Activated CD8-positive, alpha-beta T cell treated with anti-CD3 and anti-CD28 coated beads for 36 hours (primary cell): ENCODE results near the gene ADPRHL1. TPM values are rescaled to one million over a fixed set of nuclear protein-coding genes. Genes with fewer than 3 reads are reported as not detected.

ENCODE experiments used
- ATAC-seq: fragments of 200-7000 bp; cut with Tn5 transposase; one replicate; pipeline ENCODE4 v1.10.0; 2021; ENCODE audit warnings: mild to moderate bottlenecking, moderate library complexity
- CTCF ChIA-PET: fragments of 350-600 bp; sonication (Branson Sonifier 250); formaldehyde crosslinking; loops from one replicate; lab custom pipeline; 2021; ENCODE audit warnings: antibody characterized with exemption; lab: Charles Lee
- POLR2A ChIA-PET: fragments of 350-600 bp; sonication (Branson Sonifier 250); formaldehyde crosslinking; loops from one replicate; lab custom pipeline; 2021; ENCODE audit warnings: antibody characterized with exemption; lab: Charles Lee
- DNase-seq: peaks from one replicate; pipeline ENCODE4 v3.0.0-alpha.2; 2020
- H3K27ac Mint-ChIP-seq: one replicate; pipeline ENCODE4 v1.8.0; 2021; ENCODE audit warnings: mild to moderate bottlenecking, mixed read lengths
- H3K27me3 Mint-ChIP-seq: one replicate; pipeline ENCODE4 v1.8.0; 2021; ENCODE audit warnings: mixed read lengths
- H3K36me3 Mint-ChIP-seq: one replicate; pipeline ENCODE4 v1.8.0; 2021; ENCODE audit warnings: low read depth, mixed read lengths
- H3K4me1 Mint-ChIP-seq: one replicate; pipeline ENCODE4 v1.8.0; 2021; ENCODE audit warnings: low read depth, mixed read lengths
- H3K4me3 Mint-ChIP-seq: one replicate; pipeline ENCODE4 v1.8.0; 2021; ENCODE audit warnings: mild to moderate bottlenecking, moderate library complexity, mixed read lengths
- H3K9me3 Mint-ChIP-seq: one replicate; pipeline ENCODE4 v1.8.0; 2021; ENCODE audit warnings: mixed read lengths
- CTCF ChIP-seq: fragments of 200-600 bp; IDR thresholded peaks from one replicate; pipeline ENCODE4 v1.8.0; 2022; ENCODE audit warnings: antibody characterized with exemption, mild to moderate bottlenecking
- intact Hi-C: fragments of 100-400 bp; cut with micrococcal nuclease; formaldehyde crosslinking; loops from one replicate; pipeline ENCODE4 v1.10.0; 2022
- total RNA-seq, 2 experiments: library from RNA; stranded (reverse); gene quantifications; one replicate each; pipeline ENCODE4 v1.2.3, GENCODE V29; 2021

ADPRHL1 gene
- total RNA-seq, 2 experiments from 2014 or later: 0.23 to 0.36 TPM

- intact Hi-C loops: no loop called here
- Mint-ChIP-seq H3K4me3 (no peak overlapping the region), H3K36me3 (no peaks in the 10 kb centered on the region), H3K9me3 (no peaks in the 10 kb centered on the region), H3K27me3 (peaks cover 5% of the 10 kb centered on the region), H3K27ac (no peak overlapping the region), H3K4me1 (no peaks in the 10 kb centered on the region)
- CTCF ChIA-PET: no interaction called here
- ATAC-seq (no peak), DNase-seq (no peak)
- no peak for TF ChIP-seq CTCF
- POLR2A ChIA-PET: interaction anchor here (1.1 kb wide), 1 partner anchor 11 kb away, joined by 4 read pairs; no protein-coding TSS in a partner anchor
Measured at GRCh38 chr13:113404723-113405471, 48.4 kb downstream of the ADPRHL1 start.

GRCh38 chr13:113404366-113404722 is 48.9 kb downstream of the ADPRHL1 start:
- CTCF ChIA-PET: no interaction called here
- Mint-ChIP-seq H3K9me3 (no peaks in the 10 kb centered on the region), H3K27ac (no peak overlapping the region), H3K4me1 (no peaks in the 10 kb centered on the region), H3K27me3 (peaks cover 5% of the 10 kb centered on the region), H3K36me3 (no peaks in the 10 kb centered on the region), H3K4me3 (no peak overlapping the region)
- ATAC-seq (no peak), DNase-seq (no peak)
- intact Hi-C loops: no loop called here
- POLR2A ChIA-PET: interaction anchor here (1.1 kb wide), 1 partner anchor 11 kb away, joined by 4 read pairs; no protein-coding TSS in a partner anchor
- TF ChIP-seq CTCF: no peak

GRCh38 chr13:113403255-113404104 is 49.8 kb downstream of the ADPRHL1 start:
- Mint-ChIP-seq H3K27ac (no peak overlapping the region), H3K36me3 (no peaks in the 10 kb centered on the region), H3K4me3 (no peak overlapping the region), H3K9me3 (no peaks in the 10 kb centered on the region), H3K27me3 (peaks cover 4% of the 10 kb centered on the region), H3K4me1 (no peaks in the 10 kb centered on the region)
- DNase-seq: no peak
- no peak for ATAC-seq
- ChIA-PET POLR2A (interaction anchor here (1.1 kb wide), 1 partner anchor 12 kb away, joined by 4 read pairs; no protein-coding TSS in a partner anchor), CTCF (interaction anchor here (1.4 kb wide), 1 partner anchor 9 kb away, joined by 5 read pairs; no protein-coding TSS in a partner anchor)
- intact Hi-C loops: no loop called here
- no peak for TF ChIP-seq CTCF

- POLR2A ChIA-PET: no interaction called here
- H3K27me3 Mint-ChIP-seq: no peaks in the 10 kb centered on the region
- DNase-seq: no peak
Measured at GRCh38 chr13:113402471-113403254, 50.6 kb downstream of the ADPRHL1 start.

More at GRCh38 chr13:113402471-113403254, 50.6 kb downstream of the ADPRHL1 start:
- H3K27ac Mint-ChIP-seq: no peak overlapping the region
- H3K9me3 Mint-ChIP-seq: no peaks in the 10 kb centered on the region
- no peak for ATAC-seq
- CTCF ChIA-PET: interaction anchor here (1.4 kb wide), 1 partner anchor 9 kb away, joined by 5 read pairs; no protein-coding TSS in a partner anchor
- intact Hi-C loops: no loop called here
- no peak overlapping the region for H3K4me3 Mint-ChIP-seq
- H3K4me1 Mint-ChIP-seq: no peaks in the 10 kb centered on the region
- TF ChIP-seq CTCF: no peak
- H3K36me3 Mint-ChIP-seq: no peaks in the 10 kb centered on the region
